Neuron (in vitro differentiated cells): ENCODE measurements around the gene EDEM1.

Experiments
- H2AFZ ChIP-seq: one replicate; pipeline ENCODE4 v1.6.1; 2013; ENCODE audit warnings: low read depth, mild to moderate bottlenecking, inconsistent platforms, low read length, moderate library complexity
- H3K27me3 ChIP-seq: one replicate; pipeline ENCODE4 v1.6.1; 2013; ENCODE audit warnings: low read length; ENCODE audit not compliant: insufficient read depth
- H3K36me3 ChIP-seq: one replicate; pipeline ENCODE4 v1.6.1; 2013; ENCODE audit warnings: low read length; ENCODE audit not compliant: insufficient read depth
- H3K4me1 ChIP-seq: one replicate; pipeline ENCODE4 v1.6.1; 2013; ENCODE audit warnings: low read length; ENCODE audit not compliant: insufficient read depth
- H3K4me3 ChIP-seq: 2 replicates; pipeline ENCODE4 v1.5.1; 2013; ENCODE audit warnings: mild to moderate bottlenecking, low read length, moderate library complexity
- H3K9me3 ChIP-seq: one replicate; pipeline ENCODE4 v1.6.1; 2013; ENCODE audit warnings: low read length

The EDEM1 gene

DNA sequence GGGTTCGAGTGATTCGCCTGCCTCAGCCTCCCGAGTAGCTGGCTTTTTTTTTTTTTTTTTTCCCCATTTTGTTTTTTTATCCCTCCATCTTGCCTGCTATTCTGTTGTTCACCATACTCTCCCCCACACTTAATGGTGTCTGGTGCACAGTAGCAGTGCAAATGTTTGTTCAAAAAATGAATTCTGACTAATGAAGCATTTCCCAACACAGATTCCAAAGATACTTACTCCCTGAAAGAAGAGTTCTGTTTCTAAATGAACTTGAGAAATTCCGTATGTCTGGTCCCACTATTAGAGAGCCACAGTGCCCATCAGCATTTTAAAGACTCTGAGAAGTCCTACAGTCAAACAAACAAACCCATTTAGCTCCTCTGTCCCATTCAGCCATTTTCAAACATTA is 9.5 kb downstream of the EDEM1 start:
- no peaks in the 10 kb centered on the region for H3K9me3 ChIP-seq
- H3K4me1 ChIP-seq: no peaks in the 10 kb centered on the region
- H3K36me3 ChIP-seq: peaks cover 38% of the 10 kb centered on the region
- H3K4me3 ChIP-seq: no peak overlapping the region
- no peaks in the 10 kb centered on the region for H3K27me3 ChIP-seq
- H2AFZ ChIP-seq: no peak overlapping the region

DNA sequence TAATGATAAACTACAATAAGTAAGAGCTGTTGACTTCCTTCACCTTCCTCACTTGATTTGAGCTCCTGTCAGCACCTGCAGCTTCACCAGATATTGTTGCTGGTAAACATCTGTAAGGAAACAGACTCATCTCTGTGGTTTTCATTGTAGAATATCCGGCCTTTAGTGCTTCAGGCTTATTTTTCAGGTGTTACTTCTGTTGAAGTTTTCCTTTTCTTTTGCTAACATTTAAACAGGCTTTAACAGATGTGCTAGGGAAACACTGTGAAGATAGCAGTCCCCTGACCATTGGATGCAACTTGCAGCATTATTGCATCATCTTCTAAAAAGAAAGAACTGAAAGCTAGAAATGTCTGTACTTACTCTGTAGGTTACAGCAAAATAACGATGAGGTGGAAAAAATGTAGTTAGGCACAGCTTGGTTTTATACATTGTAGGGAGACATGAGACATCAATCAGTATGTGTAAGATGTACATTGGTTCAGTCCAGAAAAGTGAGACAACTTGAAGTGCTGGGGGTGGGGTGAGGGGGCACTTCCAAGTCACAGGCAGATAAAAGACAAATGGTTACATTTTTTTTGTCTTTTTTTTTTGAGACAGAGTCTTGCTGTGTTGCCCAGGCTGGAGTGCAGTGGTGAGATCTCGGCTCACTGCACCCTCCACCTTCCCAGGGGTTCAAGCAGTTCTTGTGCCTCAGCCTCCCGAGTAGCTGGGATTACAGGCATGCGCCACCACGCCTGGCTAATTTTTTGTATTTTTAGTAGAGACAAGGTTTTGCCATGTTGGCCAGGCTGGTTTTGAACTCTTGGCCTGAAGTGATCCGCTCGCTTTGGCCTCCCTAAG is 10.2 kb downstream of the EDEM1 start:
- Histone ChIP-seq H3K27me3 (no peaks in the 10 kb centered on the region), H3K4me1 (no peaks in the 10 kb centered on the region), H3K9me3 (no peaks in the 10 kb centered on the region), H2AFZ (no peak overlapping the region), H3K36me3 (peaks cover 41% of the 10 kb centered on the region), H3K4me3 (no peak overlapping the region)

GRCh38 chr3:5198313-5198677 is 10.8 kb downstream of the EDEM1 start:
- peaks cover 43% of the 10 kb centered on the region for H3K36me3 ChIP-seq

DNA sequence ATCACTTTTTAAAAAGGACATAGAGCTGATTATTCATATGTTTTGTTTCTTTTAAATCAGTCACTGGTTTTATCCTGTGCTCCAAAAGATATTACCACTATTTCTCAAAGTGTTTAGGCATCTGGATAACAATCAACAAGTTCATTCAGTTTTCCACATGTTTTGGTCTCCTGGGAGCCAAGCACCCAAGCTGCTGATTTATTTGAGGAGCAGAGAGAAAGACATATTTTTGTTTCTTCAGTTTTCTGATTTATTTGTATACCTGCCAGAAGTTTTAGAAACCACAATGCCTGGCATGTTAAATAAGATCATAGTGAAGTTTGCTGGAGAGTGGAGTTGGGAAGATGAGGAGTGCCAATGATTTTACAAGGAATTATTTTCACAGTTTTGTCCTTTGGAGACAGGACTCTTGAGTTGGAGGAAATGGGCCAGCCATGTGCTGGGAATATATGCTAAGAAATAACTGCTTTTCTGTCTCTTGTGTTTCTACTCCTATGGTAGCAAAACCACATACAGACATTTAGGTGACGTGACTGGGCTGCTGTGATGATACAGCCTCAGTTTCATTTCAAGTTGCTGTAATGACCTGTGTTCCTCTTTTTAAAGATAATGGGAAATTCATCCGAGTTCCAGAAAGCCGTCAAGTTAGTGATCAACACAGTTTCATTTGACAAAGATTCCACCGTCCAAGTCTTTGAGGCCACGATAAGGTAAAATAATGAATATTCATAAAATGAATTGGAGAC is 11.7 kb downstream of the EDEM1 start:
- Histone ChIP-seq H3K9me3 (no peaks in the 10 kb centered on the region), H3K27me3 (no peaks in the 10 kb centered on the region), H3K4me3 (no peak overlapping the region), H3K4me1 (no peaks in the 10 kb centered on the region), H2AFZ (no peak overlapping the region), H3K36me3 (peaks cover 46% of the 10 kb centered on the region)

More at GRCh38 chr3:5198313-5198677, 10.8 kb downstream of the EDEM1 start:
- Histone ChIP-seq H3K9me3 (no peaks in the 10 kb centered on the region), H3K4me1 (no peaks in the 10 kb centered on the region), H2AFZ (no peak overlapping the region), H3K4me3 (no peak overlapping the region), H3K27me3 (no peaks in the 10 kb centered on the region)

- Histone ChIP-seq H3K36me3 (peaks cover 57% of the 10 kb centered on the region), H3K4me3 (no peak overlapping the region), H3K4me1 (no peaks in the 10 kb centered on the region), H3K9me3 (no peaks in the 10 kb centered on the region), H3K27me3 (no peaks in the 10 kb centered on the region), H2AFZ (no peak overlapping the region)
These were observed 14.0 kb downstream of the EDEM1 start for GRCh38 chr3:5201536-5201935.

DNA sequence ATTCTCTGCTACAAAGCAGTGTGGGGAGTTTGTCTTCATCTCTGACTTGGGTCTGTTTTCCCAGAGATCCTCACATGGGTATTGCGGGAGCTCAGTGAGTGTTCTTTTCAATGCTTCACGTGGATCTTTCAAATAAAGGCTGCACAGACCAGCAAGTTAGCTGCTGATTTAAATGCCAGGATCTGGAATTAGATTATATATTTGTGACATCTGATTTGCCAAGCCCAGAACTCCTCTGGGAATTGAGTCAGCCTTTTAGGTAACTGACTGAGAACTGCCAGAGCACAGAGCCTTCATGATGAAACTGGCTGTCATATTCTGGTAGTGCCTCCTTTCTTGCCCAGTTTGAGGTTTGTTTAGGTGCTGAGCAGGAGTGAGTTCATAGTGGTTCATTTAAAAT is 14.7 kb downstream of the EDEM1 start:
- no peak overlapping the region for H2AFZ ChIP-seq
- H3K36me3 ChIP-seq: peaks cover 62% of the 10 kb centered on the region
- no peaks in the 10 kb centered on the region for H3K9me3 ChIP-seq
- no peaks in the 10 kb centered on the region for H3K27me3 ChIP-seq
- H3K4me3 ChIP-seq: no peak overlapping the region
- no peaks in the 10 kb centered on the region for H3K4me1 ChIP-seq

- Histone ChIP-seq H3K4me3 (no peak overlapping the region), H2AFZ (no peak overlapping the region), H3K27me3 (no peaks in the 10 kb centered on the region), H3K9me3 (no peaks in the 10 kb centered on the region), H3K4me1 (no peaks in the 10 kb centered on the region), H3K36me3 (peaks cover 74% of the 10 kb centered on the region)
These were observed 17.8 kb downstream of the EDEM1 start for GRCh38 chr3:5205165-5205941.

DNA sequence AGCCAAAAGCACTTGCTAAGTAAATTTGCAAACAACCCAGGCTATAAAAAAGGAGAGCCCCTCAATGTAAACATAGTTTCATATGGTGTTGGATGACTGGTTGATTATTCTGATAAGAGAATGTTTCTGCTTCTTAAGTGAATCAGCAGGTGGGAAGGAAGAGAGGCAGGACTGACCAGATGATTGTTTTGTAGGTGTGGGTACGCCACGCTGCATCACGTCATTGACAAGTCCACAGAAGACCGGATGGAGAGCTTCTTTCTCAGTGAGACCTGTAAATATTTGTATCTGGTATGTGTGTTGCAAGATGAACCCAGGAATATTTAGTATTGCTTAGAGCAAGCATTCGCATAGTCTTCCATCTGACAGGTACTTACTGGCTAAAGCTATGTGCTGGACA is 23.4 kb downstream of the EDEM1 start:
- no peaks in the 10 kb centered on the region for H3K4me1 ChIP-seq
- no peak overlapping the region for H3K4me3 ChIP-seq
- H3K27me3 ChIP-seq: no peaks in the 10 kb centered on the region
- H3K36me3 ChIP-seq: peaks cover 87% of the 10 kb centered on the region
- H2AFZ ChIP-seq: no peak overlapping the region
- H3K9me3 ChIP-seq: no peaks in the 10 kb centered on the region

DNA sequence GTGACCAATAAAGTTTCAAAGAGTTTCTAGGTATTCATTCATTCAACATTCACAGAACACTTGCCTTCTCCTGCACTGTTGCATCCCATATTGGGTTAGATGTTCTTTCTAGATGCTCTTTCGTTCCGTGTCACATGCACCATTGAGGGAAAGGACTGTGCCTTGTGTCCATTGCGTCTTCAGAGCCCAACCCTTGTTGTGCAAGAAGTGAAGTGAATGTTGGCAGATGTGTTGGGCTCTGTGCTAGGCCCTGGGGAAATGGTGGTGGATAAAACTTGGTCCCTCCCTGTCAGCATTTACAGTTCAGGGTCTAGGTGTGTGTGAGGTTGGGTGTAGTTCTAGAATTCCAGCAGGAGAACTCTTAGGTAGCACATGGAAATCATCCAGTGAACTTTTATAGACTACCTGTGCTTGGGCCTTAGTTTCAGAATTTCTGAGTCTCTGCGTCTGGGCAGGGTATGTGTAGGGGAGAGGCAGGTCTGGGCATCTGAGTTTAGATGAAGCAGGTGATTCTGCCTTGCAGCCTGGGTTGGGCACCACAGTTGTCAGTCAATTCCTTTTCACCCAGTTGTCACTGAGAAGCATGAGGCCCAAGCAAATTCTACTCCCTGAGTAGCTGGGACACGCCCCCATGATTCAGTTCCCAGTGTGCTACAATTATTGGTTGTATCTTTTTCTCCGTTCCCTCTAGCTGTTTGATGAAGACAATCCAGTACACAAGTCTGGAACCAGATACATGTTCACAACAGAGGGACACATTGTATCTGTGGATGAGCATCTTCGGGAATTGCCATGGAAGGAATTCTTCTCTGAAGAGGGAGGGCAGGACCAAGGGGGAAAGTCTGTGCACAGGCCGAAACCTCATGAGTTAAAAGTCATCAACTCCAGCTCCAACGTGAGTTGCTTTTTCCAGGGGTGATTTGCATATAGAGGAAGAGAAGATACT is 25.4 kb downstream of the EDEM1 start:
- H3K9me3 ChIP-seq: no peaks in the 10 kb centered on the region
- H3K27me3 ChIP-seq: no peaks in the 10 kb centered on the region
- no peaks in the 10 kb centered on the region for H3K4me1 ChIP-seq
- peaks cover 86% of the 10 kb centered on the region for H3K36me3 ChIP-seq
- H3K4me3 ChIP-seq: no peak overlapping the region
- no peak overlapping the region for H2AFZ ChIP-seq

GRCh38 chr3:5213574-5213966 is 26.1 kb downstream of the EDEM1 start:
- no peaks in the 10 kb centered on the region for H3K27me3 ChIP-seq
- no peaks in the 10 kb centered on the region for H3K4me1 ChIP-seq
- H3K9me3 ChIP-seq: no peaks in the 10 kb centered on the region
- no peak overlapping the region for H3K4me3 ChIP-seq
- peaks cover 81% of the 10 kb centered on the region for H3K36me3 ChIP-seq
- H2AFZ ChIP-seq: no peak overlapping the region

DNA sequence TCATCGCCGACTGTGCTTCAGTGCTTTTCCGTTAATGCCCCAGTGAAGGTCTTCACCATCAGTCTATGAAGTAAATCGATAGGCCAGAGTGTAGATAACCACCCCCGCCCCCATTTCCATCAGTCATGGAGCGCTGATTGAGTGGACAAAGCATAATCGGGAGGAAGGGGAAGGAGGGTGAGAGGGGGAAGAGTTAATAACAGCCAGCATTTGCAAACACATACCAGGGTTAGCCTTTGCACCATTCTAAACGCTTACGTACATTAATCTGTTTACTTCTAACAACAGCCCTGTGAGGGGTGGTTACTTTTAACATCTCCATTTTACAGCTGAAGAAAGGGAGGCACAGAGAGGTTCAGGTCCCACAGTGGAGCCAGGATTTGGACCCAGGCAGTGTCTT is 26.8 kb downstream of the EDEM1 start:
- Histone ChIP-seq H3K27me3 (no peaks in the 10 kb centered on the region), H3K4me1 (no peaks in the 10 kb centered on the region), H3K9me3 (no peaks in the 10 kb centered on the region), H3K4me3 (no peak overlapping the region), H2AFZ (no peak overlapping the region), H3K36me3 (peaks cover 74% of the 10 kb centered on the region)

DNA sequence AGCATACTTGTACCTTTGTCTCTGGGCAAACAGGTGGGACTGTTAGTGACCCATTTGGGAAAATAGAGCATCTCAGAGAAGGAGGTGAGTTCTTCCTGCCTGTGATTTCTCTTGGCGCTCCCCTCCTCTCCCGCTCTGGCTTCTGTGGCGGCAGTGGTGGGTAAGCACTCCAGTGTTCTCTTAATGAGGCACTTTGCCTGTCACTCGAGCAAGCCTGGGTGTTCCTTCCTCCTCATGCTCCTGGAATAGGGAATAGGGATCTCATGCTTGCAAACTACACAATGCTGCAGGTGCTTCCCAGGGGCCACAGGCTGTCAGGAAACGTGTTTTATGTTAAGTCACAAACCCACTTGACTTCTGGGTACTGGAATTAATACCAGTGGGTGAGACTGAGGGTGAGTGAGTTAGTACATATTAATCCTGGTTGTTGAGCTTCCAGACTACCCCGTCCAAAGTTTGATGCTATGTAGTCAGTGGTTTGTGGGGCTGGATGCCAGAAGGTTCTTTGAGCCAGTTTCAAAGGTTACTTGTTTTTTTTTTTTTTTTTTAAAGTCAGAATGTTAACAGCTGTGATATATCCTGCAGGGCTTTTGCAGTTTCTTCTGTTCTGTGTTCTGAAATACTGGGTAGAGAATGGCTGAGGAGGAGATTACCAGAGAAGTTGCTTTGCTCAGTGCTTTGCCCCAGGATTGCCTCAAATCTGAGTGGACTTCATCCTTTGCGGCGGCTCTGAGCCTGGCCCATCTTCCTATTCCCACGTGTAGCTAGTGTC is 30.5 kb downstream of the EDEM1 start:
- H3K4me3 ChIP-seq: no peak overlapping the region
- H3K27me3 ChIP-seq: no peaks in the 10 kb centered on the region
- H3K36me3 ChIP-seq: peaks cover 43% of the 10 kb centered on the region
- H2AFZ ChIP-seq: no peak overlapping the region
- peaks cover 1% of the 10 kb centered on the region for H3K4me1 ChIP-seq
- H3K9me3 ChIP-seq: no peaks in the 10 kb centered on the region
